Measurements from ENCODE around the gene SOX3. TPM values are rescaled to one million over a fixed set of nuclear protein-coding genes. Genes with fewer than 3 reads are reported as not detected.

The SOX3 gene
- total and polyA plus RNA-seq, 4 donors: not detected

DNA sequence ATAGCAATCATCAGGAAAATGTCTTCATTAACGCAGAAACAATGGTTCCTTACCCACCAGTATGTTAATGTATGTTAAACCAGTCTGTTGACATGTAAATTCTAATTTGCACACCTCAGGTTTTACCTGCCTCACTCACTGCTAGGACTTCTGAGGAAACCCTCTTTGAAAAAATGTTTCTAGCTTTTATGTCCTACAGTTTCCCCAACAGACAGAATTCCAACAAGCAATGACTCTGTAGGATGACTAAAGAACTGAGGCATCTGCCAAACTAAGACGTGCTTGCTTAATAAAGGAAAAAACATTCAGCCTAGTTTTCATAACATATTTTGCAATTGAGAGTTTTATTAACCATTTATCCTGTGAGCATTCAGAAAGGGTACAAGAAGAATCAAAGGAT lies 20.6 kb upstream of the SOX3 start (continued):
- TF ChIP-seq REST (IDR thresholded peaks at IDR 0.05) (no peak), RAD21 (IDR thresholded peaks at IDR 0.05) (no peak), RXRA (IDR thresholded peaks at IDR 0.05) (no peak), GABPA (IDR thresholded peaks at IDR 0.05 in 1 of 2, conservative IDR thresholded peaks at IDR 0.05 in 1 of 2) (no peak), HNF4A (conservative IDR thresholded peaks at IDR 0.05) (no peak), NR2F2 (IDR thresholded peaks at IDR 0.05) (no peak), TAF1 (conservative IDR thresholded peaks at IDR 0.05) (no peak)

DNA sequence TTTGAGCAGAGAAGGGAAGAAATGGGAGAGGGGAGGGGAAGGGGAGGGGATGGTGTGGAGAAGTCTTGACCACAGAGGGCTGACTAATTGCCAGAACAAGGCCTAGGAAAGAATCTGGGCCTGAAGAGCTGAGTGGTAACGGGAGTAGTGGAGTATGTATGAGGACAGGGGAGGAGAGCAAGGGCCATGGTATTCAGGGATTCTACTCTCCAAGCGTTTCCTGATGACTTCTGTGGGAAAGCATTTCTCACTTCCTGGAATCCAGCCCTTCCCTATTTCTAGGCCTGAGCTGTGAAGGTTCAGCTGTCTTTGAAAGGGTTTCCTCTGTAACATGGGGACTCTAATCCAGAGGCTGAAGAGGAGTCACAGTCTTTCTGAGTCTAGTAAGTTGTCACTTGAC lies 19.7 kb upstream of the SOX3 start:
- TF ChIP-seq, protein P1, sequence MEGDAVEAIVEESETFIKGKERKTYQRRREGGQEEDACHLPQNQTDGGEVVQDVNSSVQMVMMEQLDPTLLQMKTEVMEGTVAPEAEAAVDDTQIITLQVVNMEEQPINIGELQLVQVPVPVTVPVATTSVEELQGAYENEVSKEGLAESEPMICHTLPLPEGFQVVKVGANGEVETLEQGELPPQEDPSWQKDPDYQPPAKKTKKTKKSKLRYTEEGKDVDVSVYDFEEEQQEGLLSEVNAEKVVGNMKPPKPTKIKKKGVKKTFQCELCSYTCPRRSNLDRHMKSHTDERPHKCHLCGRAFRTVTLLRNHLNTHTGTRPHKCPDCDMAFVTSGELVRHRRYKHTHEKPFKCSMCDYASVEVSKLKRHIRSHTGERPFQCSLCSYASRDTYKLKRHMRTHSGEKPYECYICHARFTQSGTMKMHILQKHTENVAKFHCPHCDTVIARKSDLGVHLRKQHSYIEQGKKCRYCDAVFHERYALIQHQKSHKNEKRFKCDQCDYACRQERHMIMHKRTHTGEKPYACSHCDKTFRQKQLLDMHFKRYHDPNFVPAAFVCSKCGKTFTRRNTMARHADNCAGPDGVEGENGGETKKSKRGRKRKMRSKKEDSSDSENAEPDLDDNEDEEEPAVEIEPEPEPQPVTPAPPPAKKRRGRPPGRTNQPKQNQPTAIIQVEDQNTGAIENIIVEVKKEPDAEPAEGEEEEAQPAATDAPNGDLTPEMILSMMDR (IDR thresholded peaks at IDR 0.05; ENCODE audit: low read depth, low read length, missing input control): no peak
- no peak for TF ChIP-seq RAD21 (IDR thresholded peaks at IDR 0.05)
- TF ChIP-seq RXRA (IDR thresholded peaks at IDR 0.05): no peak
- no peak for TF ChIP-seq TAF1 (conservative IDR thresholded peaks at IDR 0.05)
- TF ChIP-seq HNF4G (IDR thresholded peaks at IDR 0.05): no peak
- TF ChIP-seq YY1 (IDR thresholded peaks at IDR 0.05): no peak
- no peak for TF ChIP-seq FOXA2 (IDR thresholded peaks at IDR 0.05)
- no peak for TF ChIP-seq NR2F2 (IDR thresholded peaks at IDR 0.05)
- TF ChIP-seq MAX (IDR thresholded peaks at IDR 0.05): no peak
- TF ChIP-seq, protein P2, sequence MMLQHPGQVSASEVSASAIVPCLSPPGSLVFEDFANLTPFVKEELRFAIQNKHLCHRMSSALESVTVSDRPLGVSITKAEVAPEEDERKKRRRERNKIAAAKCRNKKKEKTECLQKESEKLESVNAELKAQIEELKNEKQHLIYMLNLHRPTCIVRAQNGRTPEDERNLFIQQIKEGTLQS (IDR thresholded peaks at IDR 0.05): no peak
- TF ChIP-seq EGR1 (IDR thresholded peaks at IDR 0.05; ENCODE audit: low read depth in 2 of 2): no peak
- no peak for TF ChIP-seq HNF4A (conservative IDR thresholded peaks at IDR 0.05)
- Histone ChIP-seq H3K36me3 (ENCODE audit: control insufficient read depth in 4 of 4, insufficient read depth in 3 of 4, low read depth in 1 of 4, low read length in 3 of 4) (no peaks in the 10 kb centered on the region), H3K9ac (ENCODE audit: low read depth in 1 of 2, low read length in 2 of 2) (no peak overlapping the region), H3K4me1 (ENCODE audit: control insufficient read depth in 4 of 4, insufficient read depth in 4 of 4, low read length in 3 of 4) (no peaks in the 10 kb centered on the region), H3K9me3 (ENCODE audit: control insufficient read depth in 4 of 4, low read length in 3 of 4) (no peaks in the 10 kb centered on the region), H3K27me3 (ENCODE audit: control insufficient read depth in 4 of 4, insufficient read depth in 4 of 4, low read length in 3 of 4) (peaks cover 0 to 6% (median 2%) of the 10 kb centered on the region in 4 donors), H3K27ac (ENCODE audit: low read depth in 1 of 2, low read length in 2 of 2) (no peak overlapping the region), H3K4me3 (ENCODE audit: low read depth in 1 of 3, low read length in 3 of 3) (no peak overlapping the region)
- DNase-seq (ENCODE audit: low spot score): no peak
- 61% methylated on average over 2 of the region's 2 CpGs for WGBS

- Histone ChIP-seq H3K27me3 (ENCODE audit: control insufficient read depth in 4 of 4, insufficient read depth in 4 of 4, low read length in 3 of 4) (peaks cover 0 to 8% (median 2%) of the 10 kb centered on the region in 4 donors), H3K4me3 (ENCODE audit: low read depth in 1 of 3, low read length in 3 of 3) (no peak overlapping the region), H3K36me3 (ENCODE audit: control insufficient read depth in 4 of 4, insufficient read depth in 3 of 4, low read depth in 1 of 4, low read length in 3 of 4) (no peaks in the 10 kb centered on the region), H3K9me3 (ENCODE audit: control insufficient read depth in 4 of 4, low read length in 3 of 4) (no peaks in the 10 kb centered on the region), H3K9ac (ENCODE audit: low read depth in 1 of 2, low read length in 2 of 2) (no peak overlapping the region), H3K4me1 (ENCODE audit: control insufficient read depth in 4 of 4, insufficient read depth in 4 of 4, low read length in 3 of 4) (no peaks in the 10 kb centered on the region), H3K27ac (ENCODE audit: low read depth in 1 of 2, low read length in 2 of 2) (no peak overlapping the region)
- TF ChIP-seq NR2F2 (IDR thresholded peaks at IDR 0.05) (no peak), RXRA (IDR thresholded peaks at IDR 0.05) (no peak), MAX (IDR thresholded peaks at IDR 0.05) (no peak), HNF4A (conservative IDR thresholded peaks at IDR 0.05) (no peak), TAF1 (conservative IDR thresholded peaks at IDR 0.05) (no peak), YY1 (IDR thresholded peaks at IDR 0.05) (no peak), FOXA1 (IDR thresholded peaks at IDR 0.05) (no peak), HNF4G (IDR thresholded peaks at IDR 0.05) (no peak)
- TF ChIP-seq, protein P3, sequence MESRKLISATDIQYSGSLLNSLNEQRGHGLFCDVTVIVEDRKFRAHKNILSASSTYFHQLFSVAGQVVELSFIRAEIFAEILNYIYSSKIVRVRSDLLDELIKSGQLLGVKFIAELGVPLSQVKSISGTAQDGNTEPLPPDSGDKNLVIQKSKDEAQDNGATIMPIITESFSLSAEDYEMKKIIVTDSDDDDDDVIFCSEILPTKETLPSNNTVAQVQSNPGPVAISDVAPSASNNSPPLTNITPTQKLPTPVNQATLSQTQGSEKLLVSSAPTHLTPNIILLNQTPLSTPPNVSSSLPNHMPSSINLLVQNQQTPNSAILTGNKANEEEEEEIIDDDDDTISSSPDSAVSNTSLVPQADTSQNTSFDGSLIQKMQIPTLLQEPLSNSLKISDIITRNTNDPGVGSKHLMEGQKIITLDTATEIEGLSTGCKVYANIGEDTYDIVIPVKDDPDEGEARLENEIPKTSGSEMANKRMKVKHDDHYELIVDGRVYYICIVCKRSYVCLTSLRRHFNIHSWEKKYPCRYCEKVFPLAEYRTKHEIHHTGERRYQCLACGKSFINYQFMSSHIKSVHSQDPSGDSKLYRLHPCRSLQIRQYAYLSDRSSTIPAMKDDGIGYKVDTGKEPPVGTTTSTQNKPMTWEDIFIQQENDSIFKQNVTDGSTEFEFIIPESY (IDR thresholded peaks at IDR 0.05): no peak
- 44% methylated on average over 5 of the region's 5 CpGs for WGBS
- no peak for DNase-seq (ENCODE audit: low spot score)
Measured at GRCh38 chrX:140521393-140521792, 16.5 kb upstream of the SOX3 start.
